BE2C (cell line): Measurements from ENCODE around the gene PREX1.

Source experiments
- DNase-seq: peaks from one replicate; pipeline ENCODE4 v3.0.0-alpha.2; 2020
- H3K27me3 ChIP-seq: fragments of 250-450 bp; sonication (Bioruptor Pico); 2 replicates; pipeline ENCODE4 v1.5.1; 2020; ENCODE audit warnings: mild to moderate bottlenecking
- H3K36me3 ChIP-seq: fragments of 250-450 bp; sonication (Bioruptor Pico); 2 replicates; pipeline ENCODE4 v1.5.1; 2020; ENCODE audit warnings: mild to moderate bottlenecking
- H3K4me1 ChIP-seq: fragments of 250-450 bp; sonication (Bioruptor Pico); 2 replicates; pipeline ENCODE4 v1.5.1; 2020
- H3K4me3 ChIP-seq: 2 replicates; pipeline ENCODE4 v1.5.1; 2011; ENCODE audit warnings: low read depth, low read length
- H3K9me3 ChIP-seq: fragments of 250-450 bp; sonication (Bioruptor Pico); 2 replicates; pipeline ENCODE4 v1.5.1; 2020
- TF ChIP-seq, protein P1 (sequence below): IDR thresholded peaks from 2 replicates; pipeline ENCODE4 v1.5.1; 2012; ENCODE audit warnings: mild to moderate bottlenecking, low read depth, low read length

PREX1 gene

DNA sequence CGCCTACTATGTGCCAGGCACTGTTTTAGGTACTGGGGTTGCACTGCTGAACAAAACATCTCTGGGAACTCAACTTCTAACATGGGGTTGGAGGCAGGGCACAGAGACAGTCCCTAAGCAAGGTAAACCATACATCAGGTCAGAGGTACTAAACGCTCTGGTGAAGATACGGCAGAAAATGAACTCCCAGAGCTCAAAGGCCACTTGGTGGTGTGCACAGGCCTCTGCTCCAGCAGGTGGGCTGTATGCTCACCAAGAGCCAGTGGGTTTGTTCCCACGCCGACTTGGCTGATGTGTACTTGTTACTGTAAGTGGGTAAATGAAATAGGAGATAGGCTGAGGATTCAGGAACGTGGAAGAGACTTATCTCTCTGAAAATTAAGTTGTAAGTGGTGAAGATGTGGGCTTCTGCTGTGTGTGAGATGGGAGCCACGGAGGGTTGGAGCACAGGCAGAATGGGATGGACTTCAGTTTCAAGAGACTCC, 133.4 kb downstream of the PREX1 start:
- Histone ChIP-seq H3K4me1 (peaks cover 22% of the 10 kb centered on the region), H3K9me3 (no peaks in the 10 kb centered on the region), H3K36me3 (no peaks in the 10 kb centered on the region), H3K27me3 (no peaks in the 10 kb centered on the region), H3K4me3 (no peak overlapping the region)
- TF ChIP-seq, protein P1, sequence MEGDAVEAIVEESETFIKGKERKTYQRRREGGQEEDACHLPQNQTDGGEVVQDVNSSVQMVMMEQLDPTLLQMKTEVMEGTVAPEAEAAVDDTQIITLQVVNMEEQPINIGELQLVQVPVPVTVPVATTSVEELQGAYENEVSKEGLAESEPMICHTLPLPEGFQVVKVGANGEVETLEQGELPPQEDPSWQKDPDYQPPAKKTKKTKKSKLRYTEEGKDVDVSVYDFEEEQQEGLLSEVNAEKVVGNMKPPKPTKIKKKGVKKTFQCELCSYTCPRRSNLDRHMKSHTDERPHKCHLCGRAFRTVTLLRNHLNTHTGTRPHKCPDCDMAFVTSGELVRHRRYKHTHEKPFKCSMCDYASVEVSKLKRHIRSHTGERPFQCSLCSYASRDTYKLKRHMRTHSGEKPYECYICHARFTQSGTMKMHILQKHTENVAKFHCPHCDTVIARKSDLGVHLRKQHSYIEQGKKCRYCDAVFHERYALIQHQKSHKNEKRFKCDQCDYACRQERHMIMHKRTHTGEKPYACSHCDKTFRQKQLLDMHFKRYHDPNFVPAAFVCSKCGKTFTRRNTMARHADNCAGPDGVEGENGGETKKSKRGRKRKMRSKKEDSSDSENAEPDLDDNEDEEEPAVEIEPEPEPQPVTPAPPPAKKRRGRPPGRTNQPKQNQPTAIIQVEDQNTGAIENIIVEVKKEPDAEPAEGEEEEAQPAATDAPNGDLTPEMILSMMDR = no peak
- DNase-seq = no peak

- Histone ChIP-seq H3K9me3 (no peaks in the 10 kb centered on the region), H3K36me3 (no peaks in the 10 kb centered on the region), H3K4me1 (peaks cover 16% of the 10 kb centered on the region), H3K4me3 (no peak overlapping the region), H3K27me3 (no peaks in the 10 kb centered on the region)
- TF ChIP-seq, protein P1 = no peak
- DNase-seq = no peak
Measured at GRCh38 chr20:48691523-48691922, 136.3 kb downstream of the PREX1 start.

DNA sequence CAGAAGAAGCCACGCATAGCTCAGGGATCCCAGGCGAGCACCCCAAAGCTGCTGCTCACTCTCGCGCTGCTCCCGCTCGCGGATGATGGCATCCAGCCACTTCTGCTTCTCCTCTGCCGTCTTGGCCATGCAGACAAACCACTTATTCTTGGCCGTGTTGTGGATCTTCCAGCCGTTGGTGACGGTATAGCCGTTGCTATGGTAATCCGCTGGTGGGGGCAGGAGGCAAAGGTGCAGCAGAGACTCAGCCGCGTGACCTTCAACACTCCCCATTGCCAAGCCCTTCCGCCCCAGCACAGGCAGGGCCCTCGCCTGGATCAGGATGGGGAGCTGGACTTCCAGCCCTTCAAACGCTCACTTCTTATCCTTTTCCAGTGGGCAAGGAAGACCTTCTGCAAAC, 136.9 kb downstream of the PREX1 start:
- Histone ChIP-seq H3K4me1 (peaks cover 22% of the 10 kb centered on the region), H3K4me3 (no peak overlapping the region), H3K36me3 (no peaks in the 10 kb centered on the region), H3K9me3 (no peaks in the 10 kb centered on the region), H3K27me3 (no peaks in the 10 kb centered on the region)
- TF ChIP-seq, protein P1 = no peak
- DNase-seq = peak; percentile 42

- H3K9me3 ChIP-seq = no peaks in the 10 kb centered on the region
- H3K4me1 ChIP-seq = peaks cover 31% of the 10 kb centered on the region
- H3K4me3 ChIP-seq = no peak overlapping the region
- H3K27me3 ChIP-seq = no peaks in the 10 kb centered on the region
- TF ChIP-seq, protein P1 = no peak
- no peak for DNase-seq
- no peaks in the 10 kb centered on the region for H3K36me3 ChIP-seq
Measured at GRCh38 chr20:48689874-48690571, 137.8 kb downstream of the PREX1 start.

DNA sequence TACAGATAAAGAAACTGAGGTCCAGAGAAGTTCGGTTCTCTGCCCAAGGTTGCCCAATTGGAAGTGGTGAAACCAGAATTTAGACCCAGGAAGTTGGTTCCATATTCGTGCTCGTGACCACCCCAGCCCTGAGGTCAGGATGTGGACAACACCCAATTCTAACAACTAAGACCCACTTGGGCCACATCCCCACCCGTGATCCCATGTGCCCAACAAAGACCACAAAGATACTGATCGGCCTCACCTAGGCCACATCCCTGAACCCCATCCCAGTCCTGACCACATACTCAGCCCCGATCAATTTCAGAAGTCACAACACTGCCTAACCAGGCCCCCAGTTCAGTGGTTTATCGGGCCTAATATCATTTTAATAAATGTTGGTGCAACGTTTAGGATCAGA, 138.4 kb downstream of the PREX1 start:
- no peaks in the 10 kb centered on the region for H3K9me3 ChIP-seq
- TF ChIP-seq, protein P1 = no peak
- H3K4me3 ChIP-seq = no peak overlapping the region
- no peak for DNase-seq
- no peaks in the 10 kb centered on the region for H3K27me3 ChIP-seq
- peaks cover 37% of the 10 kb centered on the region for H3K4me1 ChIP-seq
- H3K36me3 ChIP-seq = no peaks in the 10 kb centered on the region

- Histone ChIP-seq H3K4me3 (no peak overlapping the region), H3K36me3 (no peaks in the 10 kb centered on the region), H3K4me1 (peaks cover 38% of the 10 kb centered on the region), H3K9me3 (no peaks in the 10 kb centered on the region), H3K27me3 (no peaks in the 10 kb centered on the region)
- TF ChIP-seq, protein P1 = no peak
- no peak for DNase-seq
Measured at GRCh38 chr20:48688579-48688978, 139.2 kb downstream of the PREX1 start.
